GM18858 (cell line): ENCODE measurements around the gene GATA5.

ENCODE experiments used
- ATAC-seq: cut with Tn5 transposase; IDR thresholded peaks from one replicate; pipeline ENCODE4 v1.9.1; 2021; ENCODE audit not compliant: unreplicated experiment

Gene GATA5

GRCh38 chr20:62475772-62476055, at the start of gene GATA5:
TSS of gene GATA5 (minus strand) at chr20:62475995. CDS start at chr20:62475521, 474 bp downstream.
- ATAC-seq, result no peak

GRCh38 chr20:62525014-62525413, 49.2 kb upstream of the GATA5 start:
- ATAC-seq, result no peak

GRCh38 chr20:62524505-62524911, 48.7 kb upstream of the GATA5 start:
- no peak for ATAC-seq

- no peak for ATAC-seq
Measured at GRCh38 chr20:62523473-62524203, 47.8 kb upstream of the GATA5 start.

GRCh38 chr20:62522748-62523396, 47.1 kb upstream of the GATA5 start:
- no peak for ATAC-seq

- ATAC-seq, result no peak
Measured at GRCh38 chr20:62519826-62520225, 44.0 kb upstream of the GATA5 start.

GRCh38 chr20:62518911-62519310, 43.1 kb upstream of the GATA5 start:
- no peak for ATAC-seq

GRCh38 chr20:62517901-62518610, 42.3 kb upstream of the GATA5 start:
- no peak for ATAC-seq

- no peak for ATAC-seq
Measured at GRCh38 chr20:62517168-62517567, 41.4 kb upstream of the GATA5 start.

GRCh38 chr20:62516338-62516737, 40.5 kb upstream of the GATA5 start:
- no peak for ATAC-seq

- ATAC-seq, result no peak
Measured at GRCh38 chr20:62515826-62516225, 40.0 kb upstream of the GATA5 start.

- ATAC-seq, result no peak
Measured at GRCh38 chr20:62515280-62515679, 39.5 kb upstream of the GATA5 start.

GRCh38 chr20:62513991-62514390, 38.2 kb upstream of the GATA5 start:
- no peak for ATAC-seq

- ATAC-seq, result no peak
Measured at GRCh38 chr20:62511915-62512610, 36.3 kb upstream of the GATA5 start.

GRCh38 chr20:62511300-62511914, 35.6 kb upstream of the GATA5 start:
- ATAC-seq, result no peak

- ATAC-seq, result no peak
Measured at GRCh38 chr20:62508641-62509051, 32.9 kb upstream of the GATA5 start.

- ATAC-seq, result no peak
Measured at GRCh38 chr20:62507991-62508640, 32.3 kb upstream of the GATA5 start.

- no peak for ATAC-seq
Measured at GRCh38 chr20:62507323-62507722, 31.5 kb upstream of the GATA5 start.

- no peak for ATAC-seq
Measured at GRCh38 chr20:62506791-62507190, 31.0 kb upstream of the GATA5 start.

- ATAC-seq, result no peak
Measured at GRCh38 chr20:62506087-62506486, 30.3 kb upstream of the GATA5 start.
